ENCODE results near the gene F2R. TPM values are rescaled to one million over a fixed set of nuclear protein-coding genes. Genes with fewer than 3 reads are reported as not detected.

Gene F2R
- total and polyA plus RNA-seq, 10 of the 15 experiments (the other 5 are each of a cell fraction or from before 2014, with no cell fraction given): 1.8 to 75.4 (median 8.0) TPM

DNA sequence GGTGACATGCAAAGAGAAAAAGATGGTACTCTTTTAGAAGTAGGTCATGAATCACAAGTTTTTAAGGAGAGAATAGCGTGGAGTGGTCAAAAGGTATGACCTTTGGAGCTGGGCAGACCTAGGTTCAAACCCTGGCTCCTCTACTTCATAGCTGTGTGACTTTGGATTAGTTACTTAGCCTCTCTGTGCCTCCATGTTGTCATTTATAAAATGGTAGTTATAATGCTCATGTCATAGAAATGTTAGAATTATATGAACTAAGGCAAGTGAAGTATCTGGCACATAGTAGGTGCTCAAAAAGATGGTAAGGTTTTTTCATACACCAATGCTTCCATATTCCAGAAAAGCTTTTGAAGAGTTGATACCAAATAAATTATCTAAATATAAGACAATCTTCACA is 7.3 kb downstream of the F2R start:
- Histone ChIP-seq H3K4me2 (ENCODE audit: control insufficient read depth, insufficient read depth) (no peak overlapping the region), H3K27me3 (replicated peaks in 1 of 2; ENCODE audit: control insufficient read depth in 2 of 2, insufficient read depth in 2 of 2, low read length in 1 of 2) (no peaks in the 10 kb centered on the region), H3K4me3 (no peak overlapping the region), H3K9ac (ENCODE audit: control insufficient read depth, insufficient read depth, low read length) (no peak overlapping the region), H3K36me3 (ENCODE audit: control insufficient read depth in 2 of 2, insufficient read depth in 2 of 2, low read length in 1 of 2) (no peaks in the 10 kb centered on the region), H3K27ac (ENCODE audit: control insufficient read depth, insufficient read depth) (no peak overlapping the region), H2AFZ (ENCODE audit: control insufficient read depth, low read depth, low read length) (no peak overlapping the region), H3K9me3 (replicated peaks; ENCODE audit: control insufficient read depth, insufficient read depth, low read length) (peaks cover 4% of the 10 kb centered on the region; the same call in 1 of the 3 replicates), H3K79me2 (ENCODE audit: control insufficient read depth, insufficient read depth, low read length) (no peaks in the 10 kb centered on the region), H3K4me1 (ENCODE audit: control insufficient read depth, insufficient read depth, low read length) (peaks cover 12% of the 10 kb centered on the region; the same call in 1 of the 2 replicates), H4K20me1 (ENCODE audit: control insufficient read depth, insufficient read depth) (no peaks in the 10 kb centered on the region)
- ChIA-PET SMC1A (ENCODE audit: uncharacterized antibody, unreplicated experiment) (interaction anchor here (1.7 to 14.6 kb wide), 4 partner anchors 10 to 51 kb away, joined by 7 to 206 read pairs (median 106); no protein-coding TSS in a partner anchor), POLR2A (interaction anchor here (6.2 kb wide), 1 partner anchor 13 kb away, joined by 144 read pairs; no protein-coding TSS in a partner anchor), CTCF (interaction anchor here (0.6 to 7.7 kb wide), 4 partner anchors 14 to 600 kb away, joined by 3 to 153 read pairs (median 14); no protein-coding TSS in a partner anchor), RAD21 (ENCODE audit: unreplicated experiment) (interaction anchor here (0.5 to 11.7 kb wide), 4 partner anchors 14 to 1175 kb away, joined by 3 to 254 read pairs (median 4); no protein-coding TSS in a partner anchor)
- TF ChIP-seq SMARCA5 (IDR thresholded peaks at IDR 0.05) (peak; percentile 77; the same call in 1 of the 2 replicates), CBX5 (IDR thresholded peaks at IDR 0.05; ENCODE audit: low read depth) (no peak), ZNF217 (IDR thresholded peaks at IDR 0.05) (peak; percentile 94), HDGF (IDR thresholded peaks at IDR 0.05) (no peak)
- TF ChIP-seq, protein P1, sequence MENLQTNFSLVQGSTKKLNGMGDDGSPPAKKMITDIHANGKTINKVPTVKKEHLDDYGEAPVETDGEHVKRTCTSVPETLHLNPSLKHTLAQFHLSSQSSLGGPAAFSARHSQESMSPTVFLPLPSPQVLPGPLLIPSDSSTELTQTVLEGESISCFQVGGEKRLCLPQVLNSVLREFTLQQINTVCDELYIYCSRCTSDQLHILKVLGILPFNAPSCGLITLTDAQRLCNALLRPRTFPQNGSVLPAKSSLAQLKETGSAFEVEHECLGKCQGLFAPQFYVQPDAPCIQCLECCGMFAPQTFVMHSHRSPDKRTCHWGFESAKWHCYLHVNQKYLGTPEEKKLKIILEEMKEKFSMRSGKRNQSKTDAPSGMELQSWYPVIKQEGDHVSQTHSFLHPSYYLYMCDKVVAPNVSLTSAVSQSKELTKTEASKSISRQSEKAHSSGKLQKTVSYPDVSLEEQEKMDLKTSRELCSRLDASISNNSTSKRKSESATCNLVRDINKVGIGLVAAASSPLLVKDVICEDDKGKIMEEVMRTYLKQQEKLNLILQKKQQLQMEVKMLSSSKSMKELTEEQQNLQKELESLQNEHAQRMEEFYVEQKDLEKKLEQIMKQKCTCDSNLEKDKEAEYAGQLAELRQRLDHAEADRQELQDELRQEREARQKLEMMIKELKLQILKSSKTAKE (IDR thresholded peaks at IDR 0.05; ENCODE audit: low read depth, poor library complexity, severe bottlenecking): no peak
- DNase-seq (ENCODE audit: low read depth, low spot score): no peak
- no peak for FAIRE-seq
- in situ Hi-C loops (cut with MboI): no loop called here
- no TSS peak for BruUV-seq (replicated peaks)
- whole genome bisulfite sequencing (ENCODE audit: insufficient coverage, insufficient replicate concordance, low lambda C conversion rate, missing lambda C conversion rate): 31% methylated on average over 1 of the region's 1 CpG
- ATAC-seq: no peak
- intact Hi-C loops (cut with micrococcal nuclease; ENCODE audit: unreplicated experiment): no loop called here
